SK-N-DZ (cell line): ENCODE data around the gene MIA2.
A peak's percentile ranks its signal among the peaks of the same experiment; 100 is the strongest.
"Not testable (repeated sequence)": the region's sequence is repeated elsewhere in the genome, so short reads cannot be mapped to it uniquely, and the experiment has no call there.

ENCODE experiments used
- DNase-seq: peaks from one replicate; pipeline ENCODE4 v3.0.0-alpha.2; 2015; ENCODE audit warnings: low spot score

The MIA2 gene

GRCh38 chr14:39341126-39341525, 107.4 kb downstream of the MIA2 start:
- not testable (repeated sequence) for DNase-seq

GRCh38 chr14:39342768-39343167, 109.1 kb downstream of the MIA2 start:
- DNase-seq, result no peak

GRCh38 chr14:39343614-39344013, 109.9 kb downstream of the MIA2 start:
- DNase-seq, result no peak

GRCh38 chr14:39350866-39351265, 117.2 kb downstream of the MIA2 start:
- DNase-seq, result no peak

- no peak for DNase-seq
These were observed 118.0 kb downstream of the MIA2 start for GRCh38 chr14:39351708-39352107.

GRCh38 chr14:39359069-39359468, 125.4 kb downstream of the MIA2 start:
- DNase-seq, result not testable (repeated sequence)

- no peak for DNase-seq
These were observed 126.6 kb downstream of the MIA2 start for GRCh38 chr14:39360316-39360715.

- not testable (repeated sequence) for DNase-seq
These were observed 127.8 kb downstream of the MIA2 start for GRCh38 chr14:39361556-39361955.

- DNase-seq, result no peak
These were observed 130.8 kb downstream of the MIA2 start for GRCh38 chr14:39364509-39364908.

GRCh38 chr14:39365354-39365753, 131.6 kb downstream of the MIA2 start:
- no peak for DNase-seq

- DNase-seq, result no peak
These were observed 133.0 kb downstream of the MIA2 start for GRCh38 chr14:39366460-39367386.

GRCh38 chr14:39367387-39367751, 133.7 kb downstream of the MIA2 start:
- no peak for DNase-seq

GRCh38 chr14:39368261-39368959, 134.7 kb downstream of the MIA2 start:
- DNase-seq, result peak; percentile 72

GRCh38 chr14:39369029-39369428, 135.3 kb downstream of the MIA2 start:
- no peak for DNase-seq

GRCh38 chr14:39370415-39370814, 136.7 kb downstream of the MIA2 start:
- no peak for DNase-seq

- no peak for DNase-seq
These were observed 138.9 kb downstream of the MIA2 start for GRCh38 chr14:39372656-39373055.

GRCh38 chr14:39374851-39375250, 141.1 kb downstream of the MIA2 start:
- DNase-seq, result no peak

GRCh38 chr14:39376667-39377403, 143.1 kb downstream of the MIA2 start:
- no peak for DNase-seq

- no peak for DNase-seq
These were observed 147.7 kb downstream of the MIA2 start for GRCh38 chr14:39381366-39381765.

- DNase-seq, result no peak
These were observed 148.7 kb downstream of the MIA2 start for GRCh38 chr14:39382463-39382862.

- DNase-seq, result no peak
These were observed 149.4 kb downstream of the MIA2 start for GRCh38 chr14:39383026-39383660.

- no peak for DNase-seq
These were observed 150.0 kb downstream of the MIA2 start for GRCh38 chr14:39383741-39384140.
